HG03558 (cell line): ENCODE results near the gene MEF2C.

Source experiments
- ATAC-seq: cut with Tn5 transposase; IDR thresholded peaks from one replicate; pipeline ENCODE4 v1.9.1; 2021; ENCODE audit warnings: moderate number of reproducible peaks; ENCODE audit not compliant: unreplicated experiment; ENCODE audit errors: extremely low read depth

MEF2C gene

DNA sequence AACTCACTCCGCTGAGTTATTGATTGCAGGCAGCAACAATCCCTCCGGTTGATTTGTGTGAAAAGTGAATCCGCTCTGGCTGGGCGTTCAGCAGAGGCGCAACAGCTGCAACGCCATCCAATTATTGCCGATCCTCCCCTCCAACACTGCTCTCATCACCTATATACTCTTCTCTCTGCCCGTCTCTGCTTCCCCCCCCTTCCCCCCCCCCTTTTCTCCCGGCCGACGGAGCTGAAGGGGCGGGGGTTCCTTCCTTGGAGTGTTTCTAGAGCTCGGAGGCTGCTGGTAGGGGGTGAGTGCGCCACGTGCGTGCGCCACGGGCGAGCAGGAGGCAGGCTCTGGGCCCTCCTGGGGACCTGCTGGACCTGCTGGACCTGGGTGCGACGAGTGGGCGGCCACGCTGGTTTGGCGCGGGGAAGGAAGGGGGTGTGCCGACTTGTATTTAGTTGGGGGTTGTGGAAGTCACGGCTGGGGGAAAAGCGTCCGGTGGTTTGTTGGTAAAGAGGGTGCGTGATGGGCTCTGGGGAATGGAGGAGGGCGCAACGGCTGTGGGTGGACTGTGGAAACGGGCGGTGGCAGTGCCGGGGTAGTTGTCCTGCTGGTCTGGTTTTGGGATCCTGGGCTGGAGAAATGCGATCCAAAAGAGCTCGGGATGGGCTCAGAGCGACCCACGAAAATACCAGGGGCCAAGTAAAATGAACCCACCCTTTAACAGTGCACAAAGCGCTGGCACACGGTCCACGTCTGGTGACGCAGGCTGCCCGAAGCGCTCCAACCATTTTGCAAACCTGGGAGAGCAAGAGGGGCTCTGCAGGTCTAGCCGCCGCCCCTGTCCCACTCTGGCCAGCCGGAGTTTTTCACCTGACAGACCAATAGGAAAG lies 6.4 kb upstream of the MEF2C start:
- ATAC-seq: no peak

DNA sequence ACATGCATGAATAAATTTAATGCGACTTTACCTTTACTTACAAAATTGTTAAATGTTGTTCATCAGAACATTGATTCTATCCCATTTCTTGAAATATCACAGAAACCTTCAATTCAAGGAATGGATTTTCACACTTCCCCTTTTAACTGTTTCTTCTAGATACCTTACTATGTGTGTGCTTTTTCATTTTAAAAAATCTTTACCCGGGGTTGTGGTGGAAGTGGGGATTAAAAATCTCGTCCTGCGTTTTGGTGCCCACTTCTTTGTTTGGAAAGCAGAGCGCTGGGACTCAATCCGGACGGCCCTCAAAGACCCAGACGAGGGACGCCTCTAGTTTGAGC lies 5.8 kb upstream of the MEF2C start:
- no peak for ATAC-seq

- ATAC-seq: no peak
These were observed 5.3 kb upstream of the MEF2C start for GRCh38 chr5:88888291-88888690.

GRCh38 chr5:88887342-88887741 lies 4.4 kb upstream of the MEF2C start:
- ATAC-seq: no peak

- no peak for ATAC-seq
These were observed 3.9 kb upstream of the MEF2C start for GRCh38 chr5:88886746-88887341.

- no peak for ATAC-seq
These were observed 3.3 kb upstream of the MEF2C start for GRCh38 chr5:88886252-88886651.

- no peak for ATAC-seq
These were observed 2.0 kb upstream of the MEF2C start for GRCh38 chr5:88885002-88885401.

GRCh38 chr5:88884608-88884877 lies 1.6 kb upstream of the MEF2C start:
- no peak for ATAC-seq

DNA sequence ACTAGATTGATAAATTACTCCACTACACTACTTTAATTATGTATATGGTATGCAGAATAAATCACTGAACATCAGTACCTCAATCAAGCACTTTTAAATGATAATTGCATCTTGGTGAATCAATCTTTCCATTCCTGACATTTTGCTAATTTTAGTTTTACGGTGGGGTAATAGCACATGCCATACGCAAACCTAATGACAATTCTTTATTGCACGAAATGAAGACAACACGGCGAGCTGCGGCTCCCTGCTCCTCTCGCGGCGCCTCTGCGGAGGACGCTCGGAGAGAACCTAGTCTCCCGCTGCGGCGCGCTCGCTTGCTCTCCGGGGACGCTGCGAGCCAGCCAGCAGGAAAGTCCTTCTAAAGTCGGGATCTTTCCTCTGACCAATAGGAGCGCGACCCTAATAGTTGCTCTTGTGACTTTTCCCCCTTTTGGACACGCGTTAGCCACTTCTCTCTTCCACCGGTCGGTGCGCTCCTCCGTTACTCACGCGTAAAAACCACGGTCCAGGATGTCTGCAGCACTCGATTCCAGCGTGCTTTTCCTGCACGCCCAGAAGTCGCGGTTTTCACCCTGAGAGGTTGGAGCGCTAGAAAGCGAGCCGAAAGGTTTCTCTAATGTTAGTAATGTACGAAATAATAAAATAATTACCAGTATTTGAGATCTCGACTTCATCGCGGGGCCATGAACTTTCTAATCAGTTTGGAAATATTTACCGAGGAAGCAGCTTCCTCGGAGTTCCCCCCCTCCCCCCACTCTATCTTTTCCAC lies 1.0 kb upstream of the MEF2C start:
- no peak for ATAC-seq

DNA sequence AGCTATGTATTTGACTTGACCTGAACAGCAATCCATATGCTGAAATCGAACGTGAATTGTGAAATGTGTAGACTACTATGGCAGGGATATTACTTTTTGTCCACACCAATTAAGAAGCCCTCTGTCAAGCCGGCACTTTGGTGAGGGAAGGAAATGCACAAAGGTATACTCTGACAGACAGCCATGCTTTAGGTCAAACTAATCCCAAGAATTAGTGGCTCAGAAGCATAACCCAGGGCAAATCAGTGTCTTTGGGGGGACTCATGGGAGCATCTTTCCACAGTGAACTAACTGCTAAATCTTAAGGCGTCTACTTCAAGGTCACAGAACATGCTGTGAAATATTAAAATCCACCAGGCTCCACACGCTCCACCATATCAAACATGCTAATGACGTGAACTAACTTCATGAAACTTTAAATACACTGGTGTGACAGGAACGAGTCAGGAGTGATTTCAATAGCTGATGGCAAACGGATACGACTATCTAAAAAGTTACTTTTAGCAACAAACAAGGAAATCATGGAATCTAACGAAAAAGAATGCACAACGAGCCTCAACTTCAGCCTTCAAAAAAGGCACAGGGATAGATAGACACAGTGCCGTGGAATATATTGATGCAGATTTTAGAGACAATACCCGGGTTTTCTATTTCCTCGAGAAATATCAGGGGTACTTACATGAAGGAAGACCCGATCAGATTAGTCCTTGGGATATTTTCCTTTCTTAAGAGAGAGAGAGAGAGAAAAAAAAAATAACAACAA lies 527 bp downstream of the MEF2C start:
- no peak for ATAC-seq

DNA sequence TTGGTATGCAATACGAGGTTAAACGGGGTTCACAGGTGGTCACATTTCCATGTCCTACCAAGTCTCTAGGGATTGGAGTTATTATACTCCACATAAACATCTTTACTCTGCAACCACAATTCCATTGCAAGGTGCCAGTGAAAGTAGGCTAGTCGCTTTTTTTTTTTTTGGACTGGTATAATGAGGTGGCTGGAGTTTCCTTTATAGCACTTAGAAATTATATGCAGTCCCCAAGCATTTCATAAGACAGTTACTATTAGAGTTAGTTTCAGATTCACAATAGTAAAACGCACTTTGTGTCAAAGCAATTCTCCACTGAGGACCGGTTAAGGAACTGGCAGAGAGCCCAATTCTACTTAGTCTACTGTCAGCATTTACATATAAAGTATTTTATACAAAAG lies 1.4 kb downstream of the MEF2C start:
- no peak for ATAC-seq

GRCh38 chr5:88880201-88880600 lies 2.8 kb downstream of the MEF2C start:
- ATAC-seq: no peak

- ATAC-seq: no peak
These were observed 3.3 kb downstream of the MEF2C start for GRCh38 chr5:88879724-88880123.

GRCh38 chr5:88878976-88879375 lies 4.0 kb downstream of the MEF2C start:
- no peak for ATAC-seq

DNA sequence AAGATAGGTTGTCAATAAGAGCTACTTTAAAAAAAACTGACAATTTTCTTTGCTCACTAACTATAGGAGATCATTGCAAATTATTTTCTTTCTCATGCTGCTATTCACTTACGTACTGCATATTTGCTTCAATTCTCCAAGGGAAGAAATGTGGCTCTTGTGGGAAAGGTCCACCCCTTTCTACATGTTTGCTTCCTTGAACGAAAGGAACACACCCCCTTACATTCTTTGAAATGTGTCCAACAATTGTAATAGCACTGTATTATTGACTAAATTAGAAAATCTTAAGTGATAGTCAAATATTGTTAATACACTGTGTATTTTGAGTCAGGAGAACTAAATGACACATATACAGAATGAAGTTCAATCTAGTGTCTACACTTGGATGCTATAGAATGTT lies 5.2 kb downstream of the MEF2C start:
- no peak for ATAC-seq

DNA sequence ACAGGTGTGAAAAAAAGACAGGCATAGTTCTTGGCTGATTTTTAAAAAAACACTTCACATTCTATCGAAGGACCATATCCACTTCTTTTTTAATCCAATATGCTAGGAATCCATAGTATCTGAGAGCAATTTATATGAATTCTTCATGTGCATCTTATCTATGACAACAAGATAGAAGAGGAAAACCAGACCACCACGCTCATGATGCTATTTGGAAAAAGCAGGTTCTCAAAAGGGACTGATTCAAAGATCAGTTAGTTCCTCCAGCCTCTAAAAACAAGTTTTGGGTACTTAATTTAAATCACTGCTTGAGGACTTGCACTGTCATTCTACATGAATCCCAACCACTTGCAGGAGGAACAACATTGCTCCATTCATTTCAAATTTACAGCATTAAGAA lies 6.3 kb downstream of the MEF2C start:
- no peak for ATAC-seq

GRCh38 chr5:88875341-88876234 lies 7.4 kb downstream of the MEF2C start:
- ATAC-seq: peak; percentile 57

DNA sequence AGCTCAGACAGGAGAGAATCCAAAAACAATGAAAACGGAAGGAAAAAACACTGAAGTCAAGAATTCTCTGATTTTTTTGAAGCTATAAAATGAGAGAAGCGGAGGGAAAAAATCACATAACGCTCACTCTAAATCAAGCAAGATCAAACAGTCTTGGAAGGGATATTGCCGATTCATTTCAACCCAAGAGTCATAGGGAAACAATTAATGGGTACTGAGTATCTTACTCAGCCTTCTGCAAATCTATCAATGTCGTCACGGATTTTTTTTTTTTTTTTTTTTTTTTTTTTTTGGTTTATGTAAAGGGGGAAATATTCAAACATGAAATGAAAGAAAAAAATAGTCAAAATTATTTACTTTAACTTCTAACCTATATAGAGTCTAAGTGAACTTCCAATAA lies 9.5 kb downstream of the MEF2C start:
- no peak for ATAC-seq

DNA sequence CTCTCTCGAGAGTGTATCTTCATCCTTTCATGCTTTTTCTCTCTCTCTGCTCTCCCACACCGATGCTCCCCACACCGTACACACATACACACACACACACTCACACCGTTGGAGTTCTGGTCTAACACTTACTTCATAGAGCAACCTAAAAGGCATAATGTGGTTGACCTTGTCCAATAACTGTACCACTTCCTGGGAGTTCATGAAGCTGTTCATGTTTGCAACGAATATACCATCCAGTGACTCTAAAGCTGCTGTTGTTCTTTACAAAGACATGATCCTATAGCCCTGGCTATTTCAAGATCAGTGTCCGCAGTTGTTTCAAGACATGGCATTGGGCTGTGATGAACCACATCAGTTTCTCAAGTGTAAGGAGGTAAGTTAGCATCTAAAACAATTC lies 10.0 kb downstream of the MEF2C start:
- ATAC-seq: no peak

DNA sequence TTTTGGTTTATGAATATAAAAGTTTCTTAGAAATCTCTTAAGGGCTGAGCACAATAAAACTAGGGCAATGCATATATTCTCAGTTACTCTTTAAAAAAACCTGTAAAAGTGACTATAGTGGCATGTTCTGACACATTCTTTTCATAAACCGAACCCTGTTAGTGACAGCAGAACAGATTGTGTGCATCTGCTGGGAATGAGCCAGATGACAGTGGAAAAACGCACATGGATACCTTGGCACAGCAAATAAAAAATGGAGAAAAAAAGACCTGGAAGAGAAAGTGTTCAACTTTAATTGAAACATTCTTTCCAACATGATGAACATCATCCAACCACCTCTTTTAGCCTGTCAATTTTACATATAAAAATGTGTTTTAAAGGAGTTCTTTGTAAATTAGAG lies 12.7 kb downstream of the MEF2C start:
- no peak for ATAC-seq
